Endothelial cell of umbilical vein (primary cell): ENCODE results near the gene RNASEH2C.

Experiments
- EZH2 ChIP-seq: IDR thresholded peaks from 2 replicates; pipeline ENCODE4 v1.6.1; 2012; ENCODE audit warnings: borderline replicate concordance, low read depth, mild to moderate bottlenecking, moderate library complexity, low read length, inconsistent platforms; ENCODE audit not compliant: severe bottlenecking
- POLR2A ChIP-seq: IDR thresholded peaks from 2 replicates; pipeline ENCODE4 v1.6.1; 2012; ENCODE audit warnings: low read depth, mild to moderate bottlenecking, control low read depth, low read length
- POLR2AphosphoS5 ChIP-seq: IDR thresholded peaks from 2 replicates; pipeline ENCODE4 v1.6.1; 2012; ENCODE audit warnings: low read depth, mild to moderate bottlenecking, control low read depth, low read length, moderate library complexity; ENCODE audit not compliant: insufficient read depth
- TF ChIP-seq, protein P1 (sequence below): IDR thresholded peaks from 2 replicates; pipeline ENCODE4 v1.6.1; 2011; ENCODE audit not compliant: insufficient read depth, insufficient read length
- TF ChIP-seq, protein P2 (sequence below), 2 donors: IDR thresholded peaks; 1 replicate in 1 of 2; 2 replicates in 1 of 2; pipeline ENCODE4 v1.5.1; 2011; ENCODE audit warnings: low read length in 2 of 2, mild to moderate bottlenecking in 2 of 2, moderate library complexity in 2 of 2, control low read depth in 1 of 2, inconsistent platforms in 1 of 2, low read depth in 1 of 2; ENCODE audit not compliant: insufficient read depth in 1 of 2; ENCODE audit errors: extremely low read depth in 1 of 2

DNA sequence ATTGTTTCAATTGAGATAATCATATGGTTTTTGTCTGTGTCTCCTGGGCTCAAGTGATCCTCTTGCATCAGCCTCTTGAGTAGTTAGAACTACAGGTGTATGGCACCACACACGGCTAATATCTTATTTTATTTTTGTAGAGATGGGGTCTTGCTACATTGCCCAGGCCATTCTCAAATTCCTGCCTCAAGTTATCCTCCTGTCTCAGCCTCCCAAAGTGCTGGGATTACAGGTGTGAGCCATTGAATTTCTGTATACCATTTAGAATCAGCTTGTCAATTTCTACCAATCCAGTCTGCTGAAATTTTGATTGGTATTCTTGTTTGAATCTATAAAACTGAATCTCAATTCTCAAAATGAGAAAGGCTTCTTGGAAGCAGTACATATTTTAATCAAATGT, 18.9 kb downstream of the RNASEH2C start:
- TF ChIP-seq POLR2A (no peak), EZH2 (no peak), POLR2AphosphoS5 (no peak)
- TF ChIP-seq, protein P1, sequence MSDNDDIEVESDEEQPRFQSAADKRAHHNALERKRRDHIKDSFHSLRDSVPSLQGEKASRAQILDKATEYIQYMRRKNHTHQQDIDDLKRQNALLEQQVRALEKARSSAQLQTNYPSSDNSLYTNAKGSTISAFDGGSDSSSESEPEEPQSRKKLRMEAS: no peak
- TF ChIP-seq, protein P2, sequence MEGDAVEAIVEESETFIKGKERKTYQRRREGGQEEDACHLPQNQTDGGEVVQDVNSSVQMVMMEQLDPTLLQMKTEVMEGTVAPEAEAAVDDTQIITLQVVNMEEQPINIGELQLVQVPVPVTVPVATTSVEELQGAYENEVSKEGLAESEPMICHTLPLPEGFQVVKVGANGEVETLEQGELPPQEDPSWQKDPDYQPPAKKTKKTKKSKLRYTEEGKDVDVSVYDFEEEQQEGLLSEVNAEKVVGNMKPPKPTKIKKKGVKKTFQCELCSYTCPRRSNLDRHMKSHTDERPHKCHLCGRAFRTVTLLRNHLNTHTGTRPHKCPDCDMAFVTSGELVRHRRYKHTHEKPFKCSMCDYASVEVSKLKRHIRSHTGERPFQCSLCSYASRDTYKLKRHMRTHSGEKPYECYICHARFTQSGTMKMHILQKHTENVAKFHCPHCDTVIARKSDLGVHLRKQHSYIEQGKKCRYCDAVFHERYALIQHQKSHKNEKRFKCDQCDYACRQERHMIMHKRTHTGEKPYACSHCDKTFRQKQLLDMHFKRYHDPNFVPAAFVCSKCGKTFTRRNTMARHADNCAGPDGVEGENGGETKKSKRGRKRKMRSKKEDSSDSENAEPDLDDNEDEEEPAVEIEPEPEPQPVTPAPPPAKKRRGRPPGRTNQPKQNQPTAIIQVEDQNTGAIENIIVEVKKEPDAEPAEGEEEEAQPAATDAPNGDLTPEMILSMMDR (IDR thresholded peaks at IDR 0.05; ENCODE audit: extremely low read depth in 1 of 2, insufficient read depth in 1 of 2, low read depth in 1 of 2, low read length in 2 of 2): no peak
